HEK293T (cell line): Measurements from ENCODE around the gene NPHP4.
A peak's percentile ranks its signal among the peaks of the same experiment; 100 is the strongest.

Experiments used
- BHLHE40 ChIP-seq: fragments of 450-650 bp; IDR thresholded peaks from 2 replicates; pipeline ENCODE4 v1.6.1; 2016; ENCODE audit warnings: mild to moderate bottlenecking, moderate library complexity, borderline replicate concordance
- FOXA1 ChIP-seq: fragments of 450-650 bp; IDR thresholded peaks from 2 replicates; pipeline ENCODE4 v1.6.1; 2016; ENCODE audit warnings: mild to moderate bottlenecking
- FOXK2 ChIP-seq: fragments of 450-650 bp; IDR thresholded peaks from 2 replicates; pipeline ENCODE4 v1.6.1; 2016; ENCODE audit warnings: mild to moderate bottlenecking
- FOXM1 ChIP-seq: fragments of 450-650 bp; IDR thresholded peaks from 2 replicates; pipeline ENCODE4 v1.6.1; 2017; ENCODE audit warnings: mild to moderate bottlenecking, borderline replicate concordance
- HDGF ChIP-seq: fragments of 450-650 bp; IDR thresholded peaks from 2 replicates; pipeline ENCODE4 v1.6.1; 2017; ENCODE audit warnings: antibody characterized with exemption, borderline replicate concordance
- L3MBTL2 ChIP-seq: fragments of 450-650 bp; conservative IDR thresholded peaks from 2 replicates; pipeline ENCODE4 v1.6.1; 2016; ENCODE audit warnings: mild to moderate bottlenecking
- LEF1 ChIP-seq: fragments of 450-650 bp; IDR thresholded peaks from 2 replicates; pipeline ENCODE4 v1.6.1; 2017; ENCODE audit warnings: mild to moderate bottlenecking, borderline replicate concordance
- PKNOX1 ChIP-seq: fragments of 450-650 bp; IDR thresholded peaks from 2 replicates; pipeline ENCODE4 v1.6.1; 2016
- SP1 ChIP-seq: fragments of 450-650 bp; IDR thresholded peaks from 2 replicates; pipeline ENCODE4 v1.6.1; 2017
- ZNF384 ChIP-seq: fragments of 450-650 bp; IDR thresholded peaks from 2 replicates; pipeline ENCODE4 v1.6.1; 2016

GRCh38 chr1:5982868-5983267 is 9.4 kb downstream of the NPHP4 start:
- TF ChIP-seq SP1: no peak
- TF ChIP-seq FOXA1: no peak
- no peak for TF ChIP-seq HDGF
- no peak for TF ChIP-seq LEF1
- no peak for TF ChIP-seq BHLHE40
- no peak for TF ChIP-seq FOXM1
- TF ChIP-seq L3MBTL2: no peak
- no peak for TF ChIP-seq FOXK2
- peak; percentile 92 for TF ChIP-seq PKNOX1
- TF ChIP-seq ZNF384: no peak
